Small intestine (tissue), 7 donors: ENCODE measurements around the gene BTBD10. TPM values are rescaled to one million over a fixed set of nuclear protein-coding genes. Genes with fewer than 3 reads are reported as not detected.

ENCODE experiments used
- DNase-seq, 2 donors: peaks; one replicate each; pipeline versions ENCODE4 v3.0.0 to v3.0.0-alpha.2; 2013
- FAIRE-seq: peaks from 2 replicates; lab custom pipeline; 2012; peaks lifted over from hg19 to GRCh38; lab: Jason Lieb, UNC
- H3K27ac ChIP-seq, 3 donors: one replicate each; pipeline ENCODE4 v1.5.1; 2013; ENCODE audit warnings: low read length in 2 of 3, mild to moderate bottlenecking in 2 of 3, control low read depth in 1 of 3, inconsistent platforms in 1 of 3, low read depth in 1 of 3, moderate library complexity in 1 of 3
- H3K27me3 ChIP-seq, 3 donors: one replicate each; pipeline ENCODE4 v1.6.1; 2013; ENCODE audit warnings: low read length in 3 of 3, inconsistent platforms in 1 of 3; ENCODE audit not compliant: control insufficient read depth in 3 of 3, insufficient read depth in 3 of 3
- H3K36me3 ChIP-seq, 3 donors: one replicate each; pipeline ENCODE4 v1.6.1; 2013; ENCODE audit warnings: low read length in 3 of 3, inconsistent platforms in 1 of 3, low read depth in 1 of 3, mild to moderate bottlenecking in 1 of 3, moderate library complexity in 1 of 3; ENCODE audit not compliant: control insufficient read depth in 3 of 3, insufficient read depth in 2 of 3
- H3K4me1 ChIP-seq, 3 donors: one replicate each; pipeline ENCODE4 v1.6.1; 2013; ENCODE audit warnings: low read length in 2 of 3, inconsistent platforms in 1 of 3, low read depth in 1 of 3, mild to moderate bottlenecking in 1 of 3, moderate library complexity in 1 of 3; ENCODE audit not compliant: control insufficient read depth in 3 of 3, insufficient read depth in 2 of 3
- H3K4me3 ChIP-seq, 3 donors: one replicate each; pipeline ENCODE4 v1.5.1; 2013; ENCODE audit warnings: low read length in 3 of 3, control low read depth in 1 of 3, inconsistent platforms in 1 of 3, low read depth in 1 of 3, mild to moderate bottlenecking in 1 of 3, moderate library complexity in 1 of 3
- H3K9me3 ChIP-seq, 2 donors: one replicate each; pipeline ENCODE4 v1.6.1; 2013; ENCODE audit warnings: low read depth in 1 of 2, low read length in 1 of 2; ENCODE audit not compliant: control insufficient read depth in 2 of 2, insufficient read depth in 1 of 2
- WGBS, 3 donors: extraction: QIAGEN DNeasy Blood & Tissue Kit; methylation state at CpG; one replicate each; pipeline ENCODE4 v1.1.7; 2013; 5-methylcytosine and 5-hydroxymethylcytosine counted together
- polyA plus RNA-seq, 4 donors: library from polyadenylated mRNA; stranded (reverse) in 3 of 4; unstranded in 1 of 4; fragments of 200-250 nt in 3 of 4; fragments of 120-200 nt in 1 of 4; gene quantifications; one replicate each; pipeline versions ENCODE4 v1.2.1 to v1.2.3, GENCODE V29; 2013
- donor health status: healthy with polysubstance abuse.
- donor health status: control.
- donor health status: control.
- donor health status: Bipolar disorder and iron deficiency.
- donor health status: healthy.

The BTBD10 gene
- polyA plus RNA-seq, 4 donors, result 18.7 to 21.1 (median 20.2) TPM

- Histone ChIP-seq H3K36me3 (no peaks in the 10 kb centered on the region), H3K4me3 (no peak overlapping the region), H3K4me1 (peaks cover 0 to 9% (median 3%) of the 10 kb centered on the region in 3 donors), H3K27me3 (no peaks in the 10 kb centered on the region), H3K9me3 (no peaks in the 10 kb centered on the region), H3K27ac (no peak overlapping the region)
- FAIRE-seq, result no peak
- WGBS, 3 donors, result 59 to 65% (median 63%) methylated on average over 5 of the region's 5 CpGs
- DNase-seq, result peak in 1 of 2 donors; percentile 12
Observed at GRCh38 chr11:13341026-13341425, 122.0 kb downstream of the BTBD10 start.

- FAIRE-seq (no peak), DNase-seq (no peak)
- no peaks in the 10 kb centered on the region for H3K27me3 ChIP-seq
- H3K27ac ChIP-seq, result no peak overlapping the region
- whole genome bisulfite sequencing, 3 donors, result 42 to 73% (median 58%) methylated on average over 11 of the region's 11 CpGs
- H3K9me3 ChIP-seq, result no peaks in the 10 kb centered on the region
- no peak overlapping the region for H3K4me3 ChIP-seq
- H3K36me3 ChIP-seq, result no peaks in the 10 kb centered on the region
- peaks cover 3 to 9% (median 3%) of the 10 kb centered on the region in 3 donors for H3K4me1 ChIP-seq
Observed at GRCh38 chr11:13339195-13340153, 123.5 kb downstream of the BTBD10 start.

GRCh38 chr11:13338427-13339069 lies 124.5 kb downstream of the BTBD10 start:
- DNase-seq (no peak), FAIRE-seq (no peak)
- no peaks in the 10 kb centered on the region for H3K9me3 ChIP-seq
- H3K36me3 ChIP-seq, result no peaks in the 10 kb centered on the region
- no peak overlapping the region for H3K27ac ChIP-seq
- peaks cover 5 to 15% (median 12%) of the 10 kb centered on the region in 3 donors for H3K4me1 ChIP-seq
- no peaks in the 10 kb centered on the region for H3K27me3 ChIP-seq
- H3K4me3 ChIP-seq, result no peak overlapping the region
- 64 to 73% (median 68%) methylated on average over 9 of the region's 9 CpGs for WGBS, 3 donors

GRCh38 chr11:13338019-13338426 lies 125.0 kb downstream of the BTBD10 start:
- Histone ChIP-seq H3K27me3 (no peaks in the 10 kb centered on the region), H3K36me3 (no peaks in the 10 kb centered on the region), H3K9me3 (no peaks in the 10 kb centered on the region), H3K4me1 (peaks cover 7 to 17% (median 15%) of the 10 kb centered on the region in 3 donors), H3K4me3 (no peak overlapping the region), H3K27ac (no peak overlapping the region)
- 10 to 21% (median 12%) methylated on average over 5 of the region's 5 CpGs for WGBS, 3 donors
- FAIRE-seq (no peak), DNase-seq (peak in 1 of 2 donors; percentile 33)

Other genes starting within 250 kb of the BTBD10 start
- 10 to 100 TPM in 2 of 4 donors, 1 to 10 TPM in 2; 4.6 to 18.3 (median 10.0) TPM for gene BMAL1, start 185.4 kb downstream of the BTBD10 start, polyA plus RNA-seq
- gene PTH, start 32.8 kb upstream of the BTBD10 start, polyA plus RNA-seq, result not detected
- 10 to 100 TPM; 19.7 to 56.3 (median 31.7) TPM for gene FAR1, start 205.4 kb upstream of the BTBD10 start, polyA plus RNA-seq